ENCODE data around the gene CHD1. TPM values are rescaled to one million over a fixed set of nuclear protein-coding genes. Genes with fewer than 3 reads are reported as not detected.

CHD1 gene
- total RNA-seq, 2 donors from 2014 or later: 59.1 to 59.5 TPM

- H3K27ac Mint-ChIP-seq: no peak overlapping the region
- Histone ChIP-seq H3K4me3 (ENCODE audit: low read length) (no peak overlapping the region), H3K36me3 (ENCODE audit: control insufficient read depth, insufficient read depth, low read length) (no peaks in the 10 kb centered on the region), H3K9ac (ENCODE audit: extremely low read depth, low read length, poor library complexity, severe bottlenecking) (no peak overlapping the region), H3K27me3 (ENCODE audit: control insufficient read depth, insufficient read depth, low read length, poor library complexity, severe bottlenecking) (no peaks in the 10 kb centered on the region), H3K9me3 (ENCODE audit: control insufficient read depth, low read length) (no peaks in the 10 kb centered on the region), H3K27ac (ENCODE audit: low read depth, low read length) (no peak overlapping the region), H3K4me1 (ENCODE audit: control insufficient read depth, insufficient read depth, low read length) (no peaks in the 10 kb centered on the region)
- H3K4me1 Mint-ChIP-seq: peaks cover 10% of the 10 kb centered on the region
- no peaks in the 10 kb centered on the region for H3K27me3 Mint-ChIP-seq (ENCODE audit: insufficient read depth)
- H3K9me3 Mint-ChIP-seq: no peaks in the 10 kb centered on the region
- no peaks in the 10 kb centered on the region for H3K36me3 Mint-ChIP-seq (ENCODE audit: low read depth)
- no peak overlapping the region for H3K4me3 Mint-ChIP-seq
- DNase-seq: no peak
- WGBS, 2 experiments (ENCODE audit: insufficient coverage in 1 of 2, insufficient read length in 1 of 2): 91 to 93% methylated on average over 3 to 4 of the region's 4 CpGs
- TF ChIP-seq, protein P1, sequence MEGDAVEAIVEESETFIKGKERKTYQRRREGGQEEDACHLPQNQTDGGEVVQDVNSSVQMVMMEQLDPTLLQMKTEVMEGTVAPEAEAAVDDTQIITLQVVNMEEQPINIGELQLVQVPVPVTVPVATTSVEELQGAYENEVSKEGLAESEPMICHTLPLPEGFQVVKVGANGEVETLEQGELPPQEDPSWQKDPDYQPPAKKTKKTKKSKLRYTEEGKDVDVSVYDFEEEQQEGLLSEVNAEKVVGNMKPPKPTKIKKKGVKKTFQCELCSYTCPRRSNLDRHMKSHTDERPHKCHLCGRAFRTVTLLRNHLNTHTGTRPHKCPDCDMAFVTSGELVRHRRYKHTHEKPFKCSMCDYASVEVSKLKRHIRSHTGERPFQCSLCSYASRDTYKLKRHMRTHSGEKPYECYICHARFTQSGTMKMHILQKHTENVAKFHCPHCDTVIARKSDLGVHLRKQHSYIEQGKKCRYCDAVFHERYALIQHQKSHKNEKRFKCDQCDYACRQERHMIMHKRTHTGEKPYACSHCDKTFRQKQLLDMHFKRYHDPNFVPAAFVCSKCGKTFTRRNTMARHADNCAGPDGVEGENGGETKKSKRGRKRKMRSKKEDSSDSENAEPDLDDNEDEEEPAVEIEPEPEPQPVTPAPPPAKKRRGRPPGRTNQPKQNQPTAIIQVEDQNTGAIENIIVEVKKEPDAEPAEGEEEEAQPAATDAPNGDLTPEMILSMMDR (conservative IDR thresholded peaks at IDR 0.05): no peak
Measured at GRCh38 chr5:98975682-98976407, 47.0 kb upstream of the CHD1 start.

- H3K9me3 ChIP-seq (ENCODE audit: control insufficient read depth, low read length): no peaks in the 10 kb centered on the region
- Mint-ChIP-seq H3K27me3 (ENCODE audit: insufficient read depth) (no peaks in the 10 kb centered on the region), H3K4me1 (peaks cover 10% of the 10 kb centered on the region), H3K9me3 (no peaks in the 10 kb centered on the region), H3K36me3 (ENCODE audit: low read depth) (no peaks in the 10 kb centered on the region), H3K4me3 (no peak overlapping the region), H3K27ac (no peak overlapping the region)
- H3K27me3 ChIP-seq (ENCODE audit: control insufficient read depth, insufficient read depth, low read length, poor library complexity, severe bottlenecking): no peaks in the 10 kb centered on the region
- no peak overlapping the region for H3K27ac ChIP-seq (ENCODE audit: low read depth, low read length)
- no peaks in the 10 kb centered on the region for H3K4me1 ChIP-seq (ENCODE audit: control insufficient read depth, insufficient read depth, low read length)
- TF ChIP-seq, protein P1 (conservative IDR thresholded peaks at IDR 0.05): no peak
- no peaks in the 10 kb centered on the region for H3K36me3 ChIP-seq (ENCODE audit: control insufficient read depth, insufficient read depth, low read length)
- DNase-seq: no peak
- H3K4me3 ChIP-seq (ENCODE audit: low read length): no peak overlapping the region
- H3K9ac ChIP-seq (ENCODE audit: extremely low read depth, low read length, poor library complexity, severe bottlenecking): no peak overlapping the region
- WGBS, 2 experiments (ENCODE audit: insufficient coverage in 1 of 2, insufficient read length in 1 of 2): 88 to 94% methylated on average over 2 of the region's 2 CpGs
Measured at GRCh38 chr5:98975223-98975622, 46.4 kb upstream of the CHD1 start.

DNA sequence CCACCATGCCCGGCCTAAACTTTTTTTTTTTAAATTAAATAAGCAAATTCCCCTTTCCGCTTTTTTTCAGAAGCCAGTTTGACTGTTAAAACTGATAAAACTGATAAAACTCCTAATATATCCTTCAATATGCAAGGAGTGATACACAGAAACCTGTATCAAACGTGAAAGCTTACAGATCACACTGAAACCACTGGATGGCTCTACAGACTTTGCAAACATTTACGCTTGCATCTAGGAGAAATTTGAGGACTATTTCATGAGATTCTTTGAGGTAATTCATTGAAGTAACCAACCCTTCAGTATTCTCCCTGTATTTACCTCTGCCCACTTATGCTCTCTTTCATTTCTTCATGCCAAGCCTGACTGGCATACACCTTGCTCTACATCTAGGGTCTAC lies 40.6 kb upstream of the CHD1 start:
- H3K4me3 Mint-ChIP-seq: no peak overlapping the region
- Histone ChIP-seq H3K27me3 (ENCODE audit: control insufficient read depth, insufficient read depth, low read length, poor library complexity, severe bottlenecking) (no peaks in the 10 kb centered on the region), H3K4me3 (ENCODE audit: low read length) (no peak overlapping the region), H3K9me3 (ENCODE audit: control insufficient read depth, low read length) (peaks cover 25% of the 10 kb centered on the region), H3K27ac (ENCODE audit: low read depth, low read length) (no peak overlapping the region), H3K9ac (ENCODE audit: extremely low read depth, low read length, poor library complexity, severe bottlenecking) (no peak overlapping the region), H3K4me1 (ENCODE audit: control insufficient read depth, insufficient read depth, low read length) (no peaks in the 10 kb centered on the region), H3K36me3 (ENCODE audit: control insufficient read depth, insufficient read depth, low read length) (no peaks in the 10 kb centered on the region)
- 90 to 100% methylated on average over 2 to 4 of the region's 4 CpGs for WGBS, 2 experiments (ENCODE audit: insufficient coverage in 1 of 2, insufficient read length in 1 of 2)
- H3K9me3 Mint-ChIP-seq: peaks cover 12% of the 10 kb centered on the region
- no peak for DNase-seq
- no peaks in the 10 kb centered on the region for H3K27me3 Mint-ChIP-seq (ENCODE audit: insufficient read depth)
- H3K4me1 Mint-ChIP-seq: peaks cover 5% of the 10 kb centered on the region
- TF ChIP-seq, protein P1 (conservative IDR thresholded peaks at IDR 0.05): no peak
- H3K27ac Mint-ChIP-seq: no peak overlapping the region
- H3K36me3 Mint-ChIP-seq (ENCODE audit: low read depth): no peaks in the 10 kb centered on the region
